Epithelial cell of proximal tubule (primary cell): ENCODE data around the gene DEDD2. TPM values are rescaled to one million over a fixed set of nuclear protein-coding genes. Genes with fewer than 3 reads are reported as not detected.

Experiments
- DNase-seq: peaks from one replicate; pipeline ENCODE4 v3.0.0-alpha.2; 2011; ENCODE audit warnings: low read depth
- H3K4me3 ChIP-seq: 2 replicates; pipeline ENCODE4 v1.5.1; 2011; ENCODE audit warnings: low read depth, mild to moderate bottlenecking, low read length
- CTCF ChIP-seq: conservative IDR thresholded peaks from 2 replicates; pipeline ENCODE4 v1.5.1; 2012; ENCODE audit warnings: low read depth, mild to moderate bottlenecking, low read length
- total RNA-seq: library from RNA; depleted of rRNA; stranded (reverse); fragments of >200 nt; gene quantifications from 2 replicates; pipeline ENCODE4 v1.2.3, GENCODE V29; 2015

Gene DEDD2
- total RNA-seq, 1 donor from 2014 or later: 29.9 TPM

GRCh38 chr19:42212886-42213285 lies 4.6 kb downstream of the DEDD2 start:
- no peak for DNase-seq
- no peak for TF ChIP-seq CTCF

GRCh38 chr19:42208612-42209011 lies 8.9 kb downstream of the DEDD2 start:
- no peak overlapping the region for H3K4me3 ChIP-seq
- DNase-seq: no peak
- TF ChIP-seq CTCF: no peak

More at GRCh38 chr19:42212886-42213285, 4.6 kb downstream of the DEDD2 start:
- no peak overlapping the region for H3K4me3 ChIP-seq

- no peak for TF ChIP-seq CTCF
- DNase-seq: no peak
Measured at GRCh38 chr19:42207767-42208271, 9.7 kb downstream of the DEDD2 start.

GRCh38 chr19:42206871-42207755 lies 10.4 kb downstream of the DEDD2 start:
- TF ChIP-seq CTCF: no peak
- no peak for DNase-seq
- no peak overlapping the region for H3K4me3 ChIP-seq

More at GRCh38 chr19:42207767-42208271, 9.7 kb downstream of the DEDD2 start:
- no peak overlapping the region for H3K4me3 ChIP-seq

GRCh38 chr19:42204664-42205063 lies 12.8 kb downstream of the DEDD2 start:
- no peak for TF ChIP-seq CTCF
- DNase-seq: no peak
- H3K4me3 ChIP-seq: no peak overlapping the region

- no peak for TF ChIP-seq CTCF
- no peak for DNase-seq
- H3K4me3 ChIP-seq: no peak overlapping the region
Measured at GRCh38 chr19:42203700-42204099, 13.8 kb downstream of the DEDD2 start.

- TF ChIP-seq CTCF: no peak
- H3K4me3 ChIP-seq: no peak overlapping the region
- no peak for DNase-seq
Measured at GRCh38 chr19:42202290-42202880, 15.1 kb downstream of the DEDD2 start.
